Adrenal gland (tissue), 5 donors: ENCODE data around the gene WFDC1.

Experiments
- CTCF ChIP-seq, 6 experiments: fragments of 450-650 bp in 4 of 6; fragments of 200-600 bp in 2 of 6; sonication (generic) in 1 of 6; IDR thresholded peaks; 1 replicate in 5 of 6; 2 replicates in 1 of 6; pipeline versions ENCODE4 v1.5.1 to v1.8.0; 2016 to 2021; ENCODE audit warnings: antibody characterized with exemption in 6 of 6, mild to moderate bottlenecking in 2 of 6, moderate library complexity in 1 of 6
- POLR2A ChIP-seq, 2 donors: fragments of 450-650 bp; IDR thresholded peaks; one replicate each; pipeline ENCODE4 v1.6.1; 2017; ENCODE audit warnings: antibody characterized with exemption in 2 of 2, mild to moderate bottlenecking in 2 of 2, moderate library complexity in 1 of 2
- donor health status: DM: no; HTN: no; CAD: no.

- TF ChIP-seq CTCF (IDR thresholded peaks at IDR 0.05) (no peak), POLR2A (IDR thresholded peaks at IDR 0.05) (no peak)
Observed at GRCh38 chr16:84247331-84247730, 47.3 kb upstream of the WFDC1 start.
